ENCODE results near the gene TMEM200A.

Gene TMEM200A

DNA sequence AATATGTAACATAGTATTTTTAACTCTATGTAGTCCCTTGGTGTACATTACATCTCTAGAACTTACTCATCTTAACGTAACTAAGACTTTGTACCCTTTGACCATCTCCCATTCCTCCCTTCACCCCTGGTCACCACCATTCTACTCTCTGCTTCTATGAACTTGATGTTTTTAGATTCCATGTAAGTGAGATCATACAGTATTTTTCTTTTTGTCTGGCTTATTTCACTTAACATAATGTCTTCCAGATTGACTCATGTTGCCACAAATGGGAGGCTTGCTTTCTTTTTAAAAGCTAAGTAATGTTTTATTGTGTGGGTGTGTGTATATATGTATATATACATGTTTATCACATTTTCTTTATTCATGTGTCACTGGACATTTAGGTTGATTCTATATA, 55.8 kb downstream of the TMEM200A start:
- no peaks in the 10 kb centered on the region for H3K36me3 Mint-ChIP-seq (ENCODE audit: low read depth)
- H3K4me3 Mint-ChIP-seq = no peak overlapping the region
- no peaks in the 10 kb centered on the region for H3K27me3 Mint-ChIP-seq
- no peaks in the 10 kb centered on the region for H3K4me1 Mint-ChIP-seq (ENCODE audit: low read depth)
- intact Hi-C loops (cut with micrococcal nuclease) = no loop called here
- H3K27ac Mint-ChIP-seq = no peak overlapping the region
- no peaks in the 10 kb centered on the region for H3K9me3 Mint-ChIP-seq

DNA sequence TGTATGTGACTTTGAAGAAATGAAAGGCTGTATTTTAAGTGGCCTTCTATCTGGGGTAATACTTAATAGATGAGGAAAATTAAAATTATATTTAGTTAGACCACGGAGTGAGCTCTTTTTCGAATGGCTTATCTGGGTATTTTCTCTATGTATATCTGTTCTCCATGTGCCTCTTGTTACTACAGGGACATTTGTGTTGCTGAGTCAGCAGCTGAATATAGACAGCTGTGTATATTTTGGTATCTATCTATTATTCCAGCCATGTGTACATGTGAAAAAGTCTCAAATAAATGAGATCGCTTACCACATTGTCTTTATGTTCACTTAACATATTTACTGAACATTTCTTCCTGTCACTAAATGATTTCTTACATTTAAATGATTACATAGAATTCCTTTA, 57.2 kb downstream of the TMEM200A start:
- no peaks in the 10 kb centered on the region for H3K4me1 Mint-ChIP-seq (ENCODE audit: low read depth)
- no peak overlapping the region for H3K27ac Mint-ChIP-seq
- no peaks in the 10 kb centered on the region for H3K36me3 Mint-ChIP-seq (ENCODE audit: low read depth)
- intact Hi-C loops (cut with micrococcal nuclease) = no loop called here
- H3K27me3 Mint-ChIP-seq = no peaks in the 10 kb centered on the region
- H3K9me3 Mint-ChIP-seq = no peaks in the 10 kb centered on the region
- no peak overlapping the region for H3K4me3 Mint-ChIP-seq

DNA sequence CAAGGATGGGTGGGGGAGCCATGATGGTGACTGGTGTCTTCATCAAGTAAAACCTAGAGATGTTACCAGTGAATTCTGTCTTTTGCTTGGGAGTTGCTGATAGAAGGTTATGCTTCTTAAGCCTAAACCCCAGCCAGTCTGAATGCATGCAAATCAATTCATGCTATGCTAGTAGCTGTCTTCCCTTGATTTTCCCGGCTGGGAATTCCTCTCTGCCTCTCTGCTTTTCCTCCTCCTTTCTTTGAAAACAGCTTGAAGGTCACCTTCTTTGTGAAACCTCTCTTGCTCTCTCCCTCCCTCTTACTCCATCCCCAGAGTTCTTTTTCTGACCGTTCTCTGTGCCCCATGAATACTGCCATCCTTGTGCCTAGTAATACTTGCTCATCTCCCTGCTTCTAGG, 58.9 kb downstream of the TMEM200A start:
- no peaks in the 10 kb centered on the region for H3K36me3 Mint-ChIP-seq (ENCODE audit: low read depth)
- H3K27ac Mint-ChIP-seq = no peak overlapping the region
- H3K27me3 Mint-ChIP-seq = no peaks in the 10 kb centered on the region
- H3K9me3 Mint-ChIP-seq = no peaks in the 10 kb centered on the region
- H3K4me3 Mint-ChIP-seq = no peak overlapping the region
- no peaks in the 10 kb centered on the region for H3K4me1 Mint-ChIP-seq (ENCODE audit: low read depth)
- intact Hi-C loops (cut with micrococcal nuclease) = no loop called here

DNA sequence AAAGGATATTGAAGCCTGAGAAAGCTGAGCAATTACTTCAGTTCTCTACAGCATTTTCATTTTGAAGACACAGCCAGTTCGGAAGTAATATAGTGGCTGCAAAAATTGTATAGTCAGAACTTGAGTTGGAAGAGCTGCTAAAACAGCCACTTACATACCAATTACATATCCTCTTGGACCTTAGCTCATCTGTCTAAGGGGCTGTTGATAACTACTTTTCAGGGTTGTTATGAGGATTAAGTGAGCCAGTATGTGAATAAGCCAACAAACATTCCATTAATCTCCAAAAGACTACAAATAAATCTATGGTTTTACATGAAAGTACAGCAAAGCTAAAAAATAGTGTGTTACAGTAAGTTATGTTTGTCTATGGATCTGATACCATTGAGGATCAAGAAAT, 59.7 kb downstream of the TMEM200A start:
- Mint-ChIP-seq H3K27me3 (no peaks in the 10 kb centered on the region), H3K4me1 (ENCODE audit: low read depth) (no peaks in the 10 kb centered on the region), H3K9me3 (no peaks in the 10 kb centered on the region), H3K36me3 (ENCODE audit: low read depth) (no peaks in the 10 kb centered on the region), H3K27ac (no peak overlapping the region), H3K4me3 (no peak overlapping the region)
- intact Hi-C loops (cut with micrococcal nuclease) = no loop called here

DNA sequence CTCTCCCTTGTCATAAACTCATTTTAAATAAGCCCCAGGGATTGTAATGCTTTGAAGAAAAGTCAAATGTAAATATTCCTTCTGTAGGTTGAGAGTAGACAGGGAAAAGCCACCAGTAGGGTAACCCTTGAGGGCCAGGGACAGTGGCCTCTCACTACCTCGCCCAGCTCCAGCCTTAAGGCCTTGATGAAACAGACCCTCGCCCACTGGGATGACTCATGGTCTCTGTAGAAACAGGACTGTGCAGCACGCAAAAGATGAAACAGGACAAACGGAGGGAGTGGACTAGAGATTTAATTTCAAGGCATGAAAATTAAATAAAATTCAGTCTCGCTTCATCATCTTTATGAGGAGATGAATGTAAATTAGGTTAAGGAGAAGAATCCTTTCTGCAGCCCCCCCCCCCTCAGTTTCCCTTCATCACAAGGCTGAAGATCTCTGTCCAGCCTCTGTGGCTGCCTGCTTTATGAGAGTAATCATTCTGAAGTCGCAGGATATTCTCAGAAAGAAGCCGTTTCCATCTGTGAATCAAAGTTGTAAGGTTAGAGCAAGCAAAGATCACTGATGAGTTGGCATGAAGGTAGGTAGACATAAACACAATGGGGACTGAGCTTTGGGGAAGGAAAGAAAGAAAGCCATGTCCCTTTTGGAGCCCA, 60.4 kb downstream of the TMEM200A start:
- H3K4me1 Mint-ChIP-seq (ENCODE audit: low read depth) = no peaks in the 10 kb centered on the region
- H3K27ac Mint-ChIP-seq = no peak overlapping the region
- intact Hi-C loops (cut with micrococcal nuclease) = no loop called here
- H3K36me3 Mint-ChIP-seq (ENCODE audit: low read depth) = no peaks in the 10 kb centered on the region
- H3K4me3 Mint-ChIP-seq = no peak overlapping the region
- H3K9me3 Mint-ChIP-seq = no peaks in the 10 kb centered on the region
- H3K27me3 Mint-ChIP-seq = no peaks in the 10 kb centered on the region

DNA sequence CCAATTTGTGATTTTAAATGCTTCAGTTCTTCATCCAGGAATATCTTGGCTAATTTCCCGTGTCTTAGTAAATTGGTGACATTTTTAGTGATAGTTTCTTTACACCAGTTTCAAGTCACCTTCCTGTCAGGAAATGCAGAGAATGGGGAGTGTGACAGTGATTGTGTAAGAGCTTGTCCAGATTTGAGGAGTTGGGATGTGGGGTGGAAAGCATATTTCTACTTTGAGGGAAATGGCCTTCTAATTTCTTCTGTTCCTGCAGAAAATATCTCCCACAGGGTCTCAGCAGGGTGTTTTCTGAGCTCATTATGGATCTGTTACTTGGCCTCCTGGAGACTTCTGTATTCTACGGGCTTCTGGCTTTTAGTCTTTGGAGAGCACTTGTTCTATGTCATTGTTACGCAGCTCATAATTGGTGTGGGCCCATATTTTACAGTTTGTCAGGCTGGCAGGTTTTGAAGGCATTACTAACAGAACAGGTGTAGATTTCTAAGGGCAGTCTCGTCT, 65.6 kb downstream of the TMEM200A start:
- no peaks in the 10 kb centered on the region for H3K9me3 Mint-ChIP-seq

DNA sequence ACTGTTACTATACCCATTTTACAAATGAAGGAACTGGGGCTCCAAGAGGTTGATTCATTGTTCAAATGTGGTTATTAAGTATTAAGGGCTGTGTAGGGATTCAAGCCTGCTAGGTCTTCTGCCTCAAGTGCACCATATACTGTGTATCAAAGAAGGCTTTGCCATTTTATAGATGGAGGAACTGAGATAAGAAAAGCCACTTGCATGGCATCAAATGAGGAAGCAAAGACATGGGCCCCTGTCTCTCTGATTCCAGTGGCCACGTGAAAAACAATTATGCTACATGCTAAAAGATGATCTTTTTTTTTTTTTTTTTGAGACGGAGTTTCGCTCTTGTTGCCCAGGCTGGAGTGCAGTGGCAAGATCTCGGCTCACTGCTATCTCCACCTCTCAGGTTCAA, 67.0 kb downstream of the TMEM200A start:
- Mint-ChIP-seq H3K27ac (no peak overlapping the region), H3K36me3 (ENCODE audit: low read depth) (no peaks in the 10 kb centered on the region), H3K4me3 (no peak overlapping the region), H3K4me1 (ENCODE audit: low read depth) (no peaks in the 10 kb centered on the region), H3K9me3 (no peaks in the 10 kb centered on the region), H3K27me3 (no peaks in the 10 kb centered on the region)
- intact Hi-C loops (cut with micrococcal nuclease) = no loop called here

More for the DNA sequence above, 65.6 kb downstream of the TMEM200A start:
- no peaks in the 10 kb centered on the region for H3K4me1 Mint-ChIP-seq (ENCODE audit: low read depth)
- H3K4me3 Mint-ChIP-seq = no peak overlapping the region
- no peak overlapping the region for H3K27ac Mint-ChIP-seq
- no peaks in the 10 kb centered on the region for H3K27me3 Mint-ChIP-seq
- intact Hi-C loops (cut with micrococcal nuclease) = no loop called here
- no peaks in the 10 kb centered on the region for H3K36me3 Mint-ChIP-seq (ENCODE audit: low read depth)

DNA sequence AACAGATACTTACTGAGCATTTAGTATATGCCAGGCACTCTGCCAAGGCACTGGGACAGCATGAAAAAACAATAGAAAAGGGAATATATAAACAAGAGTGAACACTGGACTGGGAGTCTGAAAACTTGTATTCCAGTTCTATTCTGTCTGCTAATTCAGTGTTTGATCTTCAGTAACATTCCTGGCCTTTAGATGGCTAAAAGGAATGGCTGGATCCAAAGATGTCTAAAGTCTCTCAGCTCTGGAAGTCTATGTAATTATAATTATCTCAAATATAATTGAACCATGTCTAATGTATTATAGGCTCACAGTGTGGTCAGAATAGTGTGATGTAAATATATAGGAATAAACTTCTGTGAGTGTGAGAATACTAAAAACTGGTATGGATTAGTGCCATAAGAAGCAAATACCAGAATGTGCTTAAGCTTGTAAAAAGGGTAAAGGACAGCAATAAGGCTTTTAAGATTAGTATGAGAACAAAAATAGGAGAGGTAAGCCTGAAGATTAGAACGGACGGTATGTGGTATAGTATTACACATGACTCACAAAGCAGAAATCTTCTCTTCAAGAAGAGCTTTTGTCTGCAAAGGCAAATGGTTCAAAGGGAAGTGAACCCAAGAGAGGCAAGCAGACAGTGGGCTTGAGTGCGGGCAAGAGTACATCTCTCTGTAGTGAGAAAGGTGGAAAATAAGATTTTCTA, 68.5 kb downstream of the TMEM200A start:
- Mint-ChIP-seq H3K9me3 (peaks cover 4% of the 10 kb centered on the region), H3K27ac (no peak overlapping the region), H3K4me3 (no peak overlapping the region), H3K27me3 (no peaks in the 10 kb centered on the region), H3K36me3 (ENCODE audit: low read depth) (no peaks in the 10 kb centered on the region), H3K4me1 (ENCODE audit: low read depth) (no peaks in the 10 kb centered on the region)
- intact Hi-C loops (cut with micrococcal nuclease) = no loop called here

DNA sequence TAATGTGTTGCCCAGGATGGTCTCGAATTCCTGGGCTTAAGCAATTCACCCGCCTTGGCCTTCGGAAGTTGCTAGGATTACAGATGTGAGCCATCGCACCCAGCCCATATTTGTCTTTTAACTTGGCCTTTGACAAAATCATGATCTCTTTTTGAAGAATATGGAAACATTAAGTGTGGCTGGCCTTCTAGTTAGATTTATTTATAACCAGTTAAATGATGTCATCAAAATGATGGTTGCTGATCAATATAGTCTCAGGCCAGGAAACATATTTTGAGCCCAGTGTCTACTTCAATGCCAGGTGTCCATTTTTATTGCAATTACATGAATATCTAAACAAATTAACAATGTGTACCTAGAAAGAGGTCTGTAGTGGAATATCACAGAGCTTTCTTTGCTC, 69.4 kb downstream of the TMEM200A start:
- Mint-ChIP-seq H3K27me3 (no peaks in the 10 kb centered on the region), H3K4me3 (no peak overlapping the region), H3K4me1 (ENCODE audit: low read depth) (no peaks in the 10 kb centered on the region), H3K36me3 (ENCODE audit: low read depth) (no peaks in the 10 kb centered on the region), H3K27ac (no peak overlapping the region), H3K9me3 (peaks cover 10% of the 10 kb centered on the region)
- intact Hi-C loops (cut with micrococcal nuclease) = no loop called here

DNA sequence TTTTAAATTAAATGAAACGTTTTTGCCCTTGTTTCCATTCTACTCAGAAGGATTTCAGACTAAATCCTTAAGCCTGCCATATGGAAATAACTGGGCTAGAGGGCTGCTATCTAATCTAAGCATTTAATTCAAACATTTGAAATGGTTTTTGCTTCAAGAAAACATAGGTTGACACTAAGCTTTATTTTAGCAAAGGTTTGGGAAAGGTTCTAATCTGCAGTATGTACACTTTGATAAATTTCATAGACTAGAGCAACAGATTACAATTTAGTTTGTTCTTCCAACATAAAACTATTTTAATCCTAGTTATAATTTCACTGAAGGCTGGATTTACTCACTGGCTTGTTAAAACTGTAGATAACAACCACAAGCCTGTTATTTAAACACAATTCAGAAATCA, 72.1 kb downstream of the TMEM200A start:
- H3K27ac Mint-ChIP-seq = no peak overlapping the region
- no peaks in the 10 kb centered on the region for H3K27me3 Mint-ChIP-seq
- peaks cover 10% of the 10 kb centered on the region for H3K9me3 Mint-ChIP-seq
- no peaks in the 10 kb centered on the region for H3K36me3 Mint-ChIP-seq (ENCODE audit: low read depth)
- no peak overlapping the region for H3K4me3 Mint-ChIP-seq
- intact Hi-C loops (cut with micrococcal nuclease) = no loop called here
- no peaks in the 10 kb centered on the region for H3K4me1 Mint-ChIP-seq (ENCODE audit: low read depth)

DNA sequence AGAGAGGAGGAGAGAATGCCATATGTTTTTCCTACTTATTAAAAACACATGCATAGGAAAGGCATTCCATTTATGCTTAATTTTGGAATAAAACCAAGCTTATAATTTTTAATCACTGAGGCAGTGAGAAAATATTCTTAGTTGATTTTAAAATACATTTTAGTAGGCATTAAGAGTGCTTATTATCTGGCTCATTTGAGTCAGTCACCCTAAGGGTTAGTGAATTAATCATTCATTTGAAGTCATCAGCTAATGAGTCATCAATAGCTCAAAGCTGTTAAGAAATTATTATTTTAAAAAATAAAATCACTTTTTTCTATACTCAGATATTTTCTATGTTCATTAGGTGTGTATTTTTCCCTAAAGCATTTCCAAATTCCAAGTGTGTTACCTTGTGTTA, 81.6 kb downstream of the TMEM200A start:
- Mint-ChIP-seq H3K36me3 (ENCODE audit: low read depth) (no peaks in the 10 kb centered on the region), H3K4me3 (no peak overlapping the region), H3K9me3 (no peaks in the 10 kb centered on the region), H3K27me3 (no peaks in the 10 kb centered on the region), H3K27ac (no peak overlapping the region), H3K4me1 (ENCODE audit: low read depth) (no peaks in the 10 kb centered on the region)
- intact Hi-C loops (cut with micrococcal nuclease) = no loop called here

DNA sequence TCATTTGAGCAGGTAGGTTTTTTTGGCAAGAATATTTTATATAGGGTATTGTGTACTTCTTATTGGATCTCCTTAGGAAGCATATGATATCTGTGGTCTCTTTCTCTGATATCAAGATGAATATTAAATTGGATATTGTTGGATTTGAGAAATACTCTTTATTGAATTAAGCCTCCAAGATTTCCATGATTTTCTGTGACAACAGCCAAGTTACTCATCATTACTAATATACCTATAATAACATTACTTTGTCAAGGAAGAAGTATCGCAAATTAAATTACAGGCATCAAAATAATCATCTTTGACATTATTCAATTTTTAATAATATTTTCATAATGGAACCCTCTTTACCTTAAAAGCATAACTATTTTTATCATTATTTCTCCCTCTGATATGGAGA, 86.5 kb downstream of the TMEM200A start:
- H3K27ac Mint-ChIP-seq = no peak overlapping the region
- intact Hi-C loops (cut with micrococcal nuclease) = no loop called here
- H3K27me3 Mint-ChIP-seq = no peaks in the 10 kb centered on the region
- H3K4me1 Mint-ChIP-seq (ENCODE audit: low read depth) = no peaks in the 10 kb centered on the region
- no peak overlapping the region for H3K4me3 Mint-ChIP-seq
- H3K9me3 Mint-ChIP-seq = no peaks in the 10 kb centered on the region
- H3K36me3 Mint-ChIP-seq (ENCODE audit: low read depth) = no peaks in the 10 kb centered on the region

DNA sequence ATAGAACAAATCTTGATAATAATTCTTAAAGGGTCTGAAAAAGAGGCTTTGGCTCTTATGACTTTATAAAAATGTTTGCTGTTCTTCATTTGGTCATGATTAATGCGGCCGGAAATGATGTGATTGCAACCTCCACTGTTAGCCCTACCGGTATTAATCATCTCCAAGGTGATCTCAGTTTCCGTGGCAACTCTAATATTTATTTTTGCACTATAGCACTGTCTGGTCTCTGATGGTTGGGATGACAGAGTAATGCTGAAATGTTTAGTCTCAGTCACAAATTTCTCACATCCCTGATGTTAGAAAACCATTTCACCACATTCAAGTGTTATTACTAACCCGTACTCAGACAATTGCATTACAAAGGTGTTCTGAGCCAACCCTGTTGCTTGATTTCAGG, 87.4 kb downstream of the TMEM200A start:
- Mint-ChIP-seq H3K9me3 (no peaks in the 10 kb centered on the region), H3K4me3 (no peak overlapping the region), H3K27ac (no peak overlapping the region), H3K4me1 (ENCODE audit: low read depth) (no peaks in the 10 kb centered on the region), H3K27me3 (no peaks in the 10 kb centered on the region), H3K36me3 (ENCODE audit: low read depth) (no peaks in the 10 kb centered on the region)
- intact Hi-C loops (cut with micrococcal nuclease) = no loop called here

DNA sequence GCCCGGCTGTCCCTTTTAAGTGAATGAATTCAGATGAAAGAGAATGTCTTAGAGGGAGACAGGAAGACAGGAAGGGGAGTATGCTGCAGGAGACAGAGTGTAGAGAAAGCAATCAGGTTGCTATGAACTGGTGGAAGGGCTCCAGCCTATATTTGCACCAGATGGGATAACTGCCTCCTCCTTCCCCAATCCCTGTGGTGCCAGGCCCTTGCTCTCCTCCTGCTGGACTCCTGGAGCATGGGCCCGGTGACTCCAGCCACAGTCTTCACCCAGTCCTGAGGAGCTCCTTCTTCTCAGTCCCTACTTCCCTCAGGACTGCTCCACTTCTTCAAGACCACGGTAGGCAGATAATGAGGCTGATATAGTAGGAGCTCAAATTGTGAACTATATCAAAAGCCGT, 91.8 kb downstream of the TMEM200A start:
- H3K4me1 Mint-ChIP-seq (ENCODE audit: low read depth) = no peaks in the 10 kb centered on the region
- no peak overlapping the region for H3K4me3 Mint-ChIP-seq
- H3K36me3 Mint-ChIP-seq (ENCODE audit: low read depth) = no peaks in the 10 kb centered on the region
- H3K27ac Mint-ChIP-seq = no peak overlapping the region
- H3K9me3 Mint-ChIP-seq = no peaks in the 10 kb centered on the region
- no peaks in the 10 kb centered on the region for H3K27me3 Mint-ChIP-seq
- intact Hi-C loops (cut with micrococcal nuclease) = no loop called here

DNA sequence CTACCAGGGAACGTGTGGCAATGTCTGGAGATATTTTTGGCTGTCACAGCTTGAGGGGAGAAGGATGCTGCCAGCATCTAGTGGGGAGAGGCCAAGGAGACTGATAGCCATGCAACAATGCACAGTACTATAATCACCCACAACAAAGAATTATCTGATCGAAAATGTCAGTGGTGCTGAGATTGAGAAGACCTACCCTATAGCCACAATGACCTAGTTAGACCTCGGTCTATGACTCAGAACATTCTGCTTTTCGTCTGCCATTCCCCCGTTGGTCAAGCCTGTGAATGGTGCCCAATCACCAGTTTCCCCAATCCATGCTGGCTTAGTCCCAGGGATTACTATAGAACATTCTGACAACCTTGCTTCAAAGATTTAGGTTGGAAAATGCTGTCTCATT, 93.5 kb downstream of the TMEM200A start:
- H3K27me3 Mint-ChIP-seq = no peaks in the 10 kb centered on the region
- intact Hi-C loops (cut with micrococcal nuclease) = no loop called here
- no peak overlapping the region for H3K4me3 Mint-ChIP-seq
- no peak overlapping the region for H3K27ac Mint-ChIP-seq
- no peaks in the 10 kb centered on the region for H3K36me3 Mint-ChIP-seq (ENCODE audit: low read depth)
- H3K9me3 Mint-ChIP-seq = no peaks in the 10 kb centered on the region
- H3K4me1 Mint-ChIP-seq (ENCODE audit: low read depth) = no peaks in the 10 kb centered on the region

Data from dendritic cell treated with granulocyte-macrophage colony-stimulating factor and Interleukin-4, amounts not matched to agents 40 ng/mL and 50 ng/mL, for 4 days (primary cell).